Adrenal gland (tissue), 12 donors: Measurements from ENCODE around the gene ME1. TPM values are rescaled to one million over a fixed set of nuclear protein-coding genes. Genes with fewer than 3 reads are reported as not detected.

Experiments
- DNase-seq, 7 donors: peaks; one replicate each; pipeline ENCODE4 v3.0.0-alpha.2; 2019 to 2020
- H3K27ac ChIP-seq, 5 donors: fragments of 200-600 bp; sonication (generic) in 4 of 5; 1 replicate in 3 of 5; 2 replicates in 2 of 5; pipeline versions ENCODE4 v1.5.1 to v1.8.0; 2016 to 2020; ENCODE audit warnings: mild to moderate bottlenecking in 1 of 5
- H3K27me3 ChIP-seq: fragments of 200-600 bp; 2 replicates; pipeline ENCODE4 v1.8.0; 2021
- H3K36me3 ChIP-seq, 2 donors: fragments of 200-600 bp; replicated peaks in 1 of 2; 1 replicate in 1 of 2; 2 replicates in 1 of 2; pipeline versions ENCODE4 v1.5.1 to v1.8.0; 2018 to 2022
- H3K4me1 ChIP-seq, 2 donors: fragments of 200-600 bp; replicated peaks in 1 of 2; 1 replicate in 1 of 2; 2 replicates in 1 of 2; pipeline versions ENCODE4 v1.5.1 to v1.8.0; 2018 to 2021
- H3K4me3 ChIP-seq, 4 donors: fragments of 200-600 bp; sonication (generic) in 3 of 4; one replicate each; pipeline ENCODE4 v1.5.1; 2016 to 2018
- H3K9me3 ChIP-seq, 3 donors: fragments of 200-600 bp; sonication (generic) in 1 of 3; replicated peaks in 1 of 3; 1 replicate in 2 of 3; 2 replicates in 1 of 3; pipeline versions ENCODE4 v1.5.1 to v1.8.0; 2016 to 2021
- CTCF ChIP-seq, 6 experiments: fragments of 450-650 bp in 4 of 6; fragments of 200-600 bp in 2 of 6; sonication (generic) in 1 of 6; IDR thresholded peaks; 1 replicate in 5 of 6; 2 replicates in 1 of 6; pipeline versions ENCODE4 v1.5.1 to v1.8.0; 2016 to 2021; ENCODE audit warnings: antibody characterized with exemption in 6 of 6, mild to moderate bottlenecking in 2 of 6, moderate library complexity in 1 of 6
- POLR2A ChIP-seq, 2 donors: fragments of 450-650 bp; IDR thresholded peaks; one replicate each; pipeline ENCODE4 v1.6.1; 2017; ENCODE audit warnings: antibody characterized with exemption in 2 of 2, mild to moderate bottlenecking in 2 of 2, moderate library complexity in 1 of 2
- WGBS, 4 donors: extraction: QIAGEN DNeasy Blood & Tissue Kit in 2 of 4; methylation state at CpG; one replicate each; pipeline versions ENCODE4 v1.1.5 to v1.1.7; 2013 to 2017; 5-methylcytosine and 5-hydroxymethylcytosine counted together
- intact Hi-C, 2 donors: fragments of 100-400 bp; cut with DNase I; formaldehyde crosslinking; loops; one replicate each; pipeline versions ENCODE4 v1.14.1 to v1.15.0; 2022 to 2023
- polyA plus RNA-seq, 3 donors: library from polyadenylated mRNA; stranded (reverse); fragments of 200-250 nt in 2 of 3; fragments of 350-450 nt in 1 of 3; fragmentation: Illumina TruSeq in 1 of 3; extraction: RNeasy Lipid Tissue Mini Kit (QIAGEN cat#74804) in 1 of 3; gene quantifications; one replicate each; pipeline ENCODE4 v1.2.3, GENCODE V29; 2013 to 2014
- total RNA-seq, 9 donors: library from RNA; depleted of rRNA in 4 of 9; stranded (reverse); fragments of >200 nt in 4 of 9; fragments of 120-200 nt in 1 of 9; fragmentation: NEBNext Ultra II Directional in 1 of 9; extraction: Animal tissue kit (Norgen Biotek cat#: 25700) in 1 of 9; gene quantifications; one replicate each; pipeline versions ENCODE4 v1.1.0 to v1.2.4, GENCODE V29; 2013 to 2023
- donor health status: healthy with polysubstance abuse.
- donor health status: Bipolar disorder and iron deficiency.
- donor health status: DM: yes; HTN: yes; CAD: no.
- donor health status: DM: no; HTN: no; CAD: no.
- donor health status: DM: no; HTN: no; CAD: no.
- donor health status: DM: yes; HTN: yes; CAD: no.

Gene ME1
- total and polyA plus RNA-seq, 12 donors, result 19.9 to 145 (median 64.1) TPM

GRCh38 chr6:83314693-83315092 is 116.2 kb downstream of the ME1 start:
- WGBS, 4 donors, result 91 to 97% (median 95%) methylated on average over 1 of the region's 1 CpG
- DNase-seq, result no peak
- intact Hi-C loops, result no loop called here
- H3K36me3 ChIP-seq, result peaks cover 0 to 5% of the 10 kb centered on the region in 2 donors
- H3K4me1 ChIP-seq, result no peaks in the 10 kb centered on the region
- no peak overlapping the region for H3K4me3 ChIP-seq
- H3K9me3 ChIP-seq, result no peaks in the 10 kb centered on the region
- H3K27ac ChIP-seq, result no peak overlapping the region
- TF ChIP-seq CTCF (IDR thresholded peaks at IDR 0.05) (no peak), POLR2A (IDR thresholded peaks at IDR 0.05) (no peak)
- H3K27me3 ChIP-seq, result no peaks in the 10 kb centered on the region

GRCh38 chr6:83313882-83314281 is 117.0 kb downstream of the ME1 start:
- intact Hi-C loops, result no loop called here
- no peak for DNase-seq
- TF ChIP-seq POLR2A (IDR thresholded peaks at IDR 0.05) (no peak), CTCF (IDR thresholded peaks at IDR 0.05) (no peak)

GRCh38 chr6:83311231-83311630 is 119.6 kb downstream of the ME1 start:
- DNase-seq, result no peak
- intact Hi-C loops, result no loop called here
- no peak overlapping the region for H3K4me3 ChIP-seq
- no peaks in the 10 kb centered on the region for H3K9me3 ChIP-seq
- H3K36me3 ChIP-seq, result peaks cover 0 to 5% of the 10 kb centered on the region in 2 donors
- no peak overlapping the region for H3K27ac ChIP-seq
- no peaks in the 10 kb centered on the region for H3K27me3 ChIP-seq
- H3K4me1 ChIP-seq, result no peaks in the 10 kb centered on the region
- 89 to 100% (median 100%) methylated on average over 1 of the region's 1 CpG for WGBS, 4 donors
- TF ChIP-seq POLR2A (IDR thresholded peaks at IDR 0.05), result no peak
- no peak for TF ChIP-seq CTCF (IDR thresholded peaks at IDR 0.05)

More at GRCh38 chr6:83313882-83314281, 117.0 kb downstream of the ME1 start:
- Histone ChIP-seq H3K27ac (no peak overlapping the region), H3K36me3 (peaks cover 0 to 5% of the 10 kb centered on the region in 2 donors), H3K9me3 (no peaks in the 10 kb centered on the region), H3K4me1 (no peaks in the 10 kb centered on the region), H3K27me3 (no peaks in the 10 kb centered on the region), H3K4me3 (no peak overlapping the region)

- Histone ChIP-seq H3K4me3 (no peak overlapping the region), H3K27ac (no peak overlapping the region), H3K27me3 (no peaks in the 10 kb centered on the region), H3K9me3 (no peaks in the 10 kb centered on the region), H3K4me1 (no peaks in the 10 kb centered on the region), H3K36me3 (peaks cover 0 to under 1% of the 10 kb centered on the region in 2 donors)
- WGBS, 4 donors, result 81 to 90% (median 88%) methylated on average over 4 of the region's 4 CpGs
- intact Hi-C loops, result no loop called here
- no peak for DNase-seq
- TF ChIP-seq CTCF (IDR thresholded peaks at IDR 0.05) (no peak), POLR2A (IDR thresholded peaks at IDR 0.05) (no peak)
Measured at GRCh38 chr6:83310046-83310445, 120.8 kb downstream of the ME1 start.
